Measurements from ENCODE around the gene LYPD6B. TPM values are rescaled to one million over a fixed set of nuclear protein-coding genes. Genes with fewer than 3 reads are reported as not detected.

LYPD6B gene
- polyA plus RNA-seq, 2 donors, result 2.3 to 4.9 TPM

DNA sequence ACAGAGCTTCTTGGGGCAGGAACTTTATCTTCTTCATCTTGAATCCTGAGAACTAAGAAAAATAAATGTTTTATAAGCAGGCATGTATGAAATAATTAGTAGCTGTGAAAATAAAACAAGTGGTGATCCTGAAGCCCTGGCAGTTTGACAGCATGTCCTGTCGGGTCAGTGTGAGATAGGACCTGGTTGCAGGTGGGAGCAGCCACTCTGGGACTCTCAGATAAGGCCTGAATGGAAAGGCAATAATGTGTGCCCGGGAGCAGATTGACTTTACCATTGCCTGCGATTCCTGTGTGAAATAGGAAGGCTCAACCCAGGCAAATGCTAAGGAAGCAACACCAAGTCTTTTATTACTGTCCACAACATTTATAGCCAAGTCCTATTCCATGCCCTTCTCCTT, 132.4 kb downstream of the LYPD6B start:
- WGBS, 2 donors, result 55 to 69% methylated on average over 3 of the region's 3 CpGs
- Histone ChIP-seq H3K9me3 (ENCODE audit: control insufficient read depth in 2 of 2, insufficient read depth in 1 of 2, low read depth in 1 of 2, low read length in 1 of 2) (no peaks in the 10 kb centered on the region), H3K4me3 (ENCODE audit: low read depth in 1 of 2, low read length in 2 of 2) (no peak overlapping the region), H3K36me3 (ENCODE audit: control insufficient read depth in 2 of 2, insufficient read depth in 2 of 2, low read length in 1 of 2) (no peaks in the 10 kb centered on the region), H3K4me1 (ENCODE audit: control insufficient read depth in 2 of 2, insufficient read depth in 2 of 2, low read length in 1 of 2) (peaks cover 0 to 7% of the 10 kb centered on the region in 2 donors), H3K27ac (ENCODE audit: low read depth in 2 of 2, low read length in 1 of 2) (no peak overlapping the region), H3K27me3 (ENCODE audit: control insufficient read depth in 1 of 2, insufficient read depth in 2 of 2, low read length in 2 of 2) (no peaks in the 10 kb centered on the region)

DNA sequence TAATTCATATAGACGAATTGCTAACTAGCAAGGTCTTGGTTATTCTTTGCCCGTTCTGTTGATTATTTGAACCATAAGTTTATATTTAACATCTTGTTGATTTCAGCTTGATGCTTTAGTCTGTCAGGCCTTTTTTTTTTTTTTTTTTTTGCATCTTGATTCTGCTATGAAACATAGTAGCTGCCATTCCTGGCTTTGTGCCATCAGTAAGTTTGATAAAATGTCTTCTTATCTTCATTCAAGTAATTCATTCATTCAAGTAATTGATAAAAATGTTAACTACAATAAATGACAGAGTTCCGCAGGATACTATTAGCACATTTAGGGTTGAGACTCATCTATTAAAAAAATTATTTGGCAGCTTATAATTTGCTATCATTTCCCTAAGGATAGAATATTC, 134.7 kb downstream of the LYPD6B start:
- peaks cover 0 to 2% of the 10 kb centered on the region in 2 donors for H3K4me1 ChIP-seq (ENCODE audit: control insufficient read depth in 2 of 2, insufficient read depth in 2 of 2, low read length in 1 of 2)
- H3K27me3 ChIP-seq (ENCODE audit: control insufficient read depth in 1 of 2, insufficient read depth in 2 of 2, low read length in 2 of 2), result no peaks in the 10 kb centered on the region
- no peaks in the 10 kb centered on the region for H3K9me3 ChIP-seq (ENCODE audit: control insufficient read depth in 2 of 2, insufficient read depth in 1 of 2, low read depth in 1 of 2, low read length in 1 of 2)
- 67 to 83% methylated on average over 3 of the region's 3 CpGs for WGBS, 2 donors
- H3K36me3 ChIP-seq (ENCODE audit: control insufficient read depth in 2 of 2, insufficient read depth in 2 of 2, low read length in 1 of 2), result no peaks in the 10 kb centered on the region
- H3K27ac ChIP-seq (ENCODE audit: low read depth in 2 of 2, low read length in 1 of 2), result no peak overlapping the region
- H3K4me3 ChIP-seq (ENCODE audit: low read depth in 1 of 2, low read length in 2 of 2), result no peak overlapping the region

DNA sequence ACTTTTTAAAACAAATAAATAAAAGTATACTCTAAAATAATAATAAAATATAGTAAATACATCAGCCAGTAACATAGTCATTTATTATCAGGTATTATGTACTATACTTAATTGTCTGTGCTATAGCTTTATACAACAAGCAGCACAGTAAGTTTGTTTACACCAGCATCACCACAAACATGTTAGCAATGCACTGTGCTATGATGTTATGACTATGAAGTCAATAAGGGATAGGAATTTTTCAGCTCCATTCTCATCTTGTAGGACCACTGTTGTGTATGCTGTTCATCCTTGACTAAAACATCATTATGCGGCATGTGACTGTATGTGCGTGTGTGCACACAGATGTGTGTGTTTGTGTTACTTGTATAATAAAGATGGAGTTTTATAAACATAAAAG, 137.5 kb downstream of the LYPD6B start:
- WGBS, 2 donors, result 92 to 94% methylated on average over 2 of the region's 2 CpGs

DNA sequence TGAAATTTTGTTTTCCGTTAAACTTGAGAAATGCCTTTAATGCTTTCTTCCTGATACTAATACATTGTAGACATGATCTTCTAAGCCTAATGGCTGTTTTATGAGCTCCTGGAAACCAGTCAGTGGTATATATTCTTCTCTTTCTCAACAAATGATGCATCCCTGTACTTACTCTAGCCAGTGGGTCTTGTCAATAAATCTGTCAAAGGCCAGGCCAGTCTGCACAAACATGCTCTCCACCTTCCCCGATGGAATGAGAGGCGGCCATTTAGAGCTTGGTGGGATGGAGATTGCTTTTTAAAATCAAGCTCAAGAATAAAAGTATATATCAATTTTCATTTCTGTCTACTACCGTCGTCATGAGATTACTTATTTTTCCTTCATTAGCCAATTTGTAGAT, 140.1 kb downstream of the LYPD6B start:
- WGBS, 2 donors, result 90% methylated on average over 5 of the region's 5 CpGs
- H3K36me3 ChIP-seq (ENCODE audit: control insufficient read depth in 2 of 2, insufficient read depth in 2 of 2, low read length in 1 of 2), result no peaks in the 10 kb centered on the region
- no peak overlapping the region for H3K27ac ChIP-seq (ENCODE audit: low read depth in 2 of 2, low read length in 1 of 2)
- no peaks in the 10 kb centered on the region for H3K4me1 ChIP-seq (ENCODE audit: control insufficient read depth in 2 of 2, insufficient read depth in 2 of 2, low read length in 1 of 2)
- no peaks in the 10 kb centered on the region for H3K27me3 ChIP-seq (ENCODE audit: control insufficient read depth in 1 of 2, insufficient read depth in 2 of 2, low read length in 2 of 2)
- H3K9me3 ChIP-seq (ENCODE audit: control insufficient read depth in 2 of 2, insufficient read depth in 1 of 2, low read depth in 1 of 2, low read length in 1 of 2), result no peaks in the 10 kb centered on the region
- H3K4me3 ChIP-seq (ENCODE audit: low read depth in 1 of 2, low read length in 2 of 2), result no peak overlapping the region

More for the DNA sequence above, 137.5 kb downstream of the LYPD6B start:
- peaks cover 0 to 1% of the 10 kb centered on the region in 2 donors for H3K4me1 ChIP-seq (ENCODE audit: control insufficient read depth in 2 of 2, insufficient read depth in 2 of 2, low read length in 1 of 2)
- no peak overlapping the region for H3K27ac ChIP-seq (ENCODE audit: low read depth in 2 of 2, low read length in 1 of 2)
- H3K36me3 ChIP-seq (ENCODE audit: control insufficient read depth in 2 of 2, insufficient read depth in 2 of 2, low read length in 1 of 2), result no peaks in the 10 kb centered on the region
- H3K27me3 ChIP-seq (ENCODE audit: control insufficient read depth in 1 of 2, insufficient read depth in 2 of 2, low read length in 2 of 2), result no peaks in the 10 kb centered on the region
- no peaks in the 10 kb centered on the region for H3K9me3 ChIP-seq (ENCODE audit: control insufficient read depth in 2 of 2, insufficient read depth in 1 of 2, low read depth in 1 of 2, low read length in 1 of 2)
- H3K4me3 ChIP-seq (ENCODE audit: low read depth in 1 of 2, low read length in 2 of 2), result no peak overlapping the region

DNA sequence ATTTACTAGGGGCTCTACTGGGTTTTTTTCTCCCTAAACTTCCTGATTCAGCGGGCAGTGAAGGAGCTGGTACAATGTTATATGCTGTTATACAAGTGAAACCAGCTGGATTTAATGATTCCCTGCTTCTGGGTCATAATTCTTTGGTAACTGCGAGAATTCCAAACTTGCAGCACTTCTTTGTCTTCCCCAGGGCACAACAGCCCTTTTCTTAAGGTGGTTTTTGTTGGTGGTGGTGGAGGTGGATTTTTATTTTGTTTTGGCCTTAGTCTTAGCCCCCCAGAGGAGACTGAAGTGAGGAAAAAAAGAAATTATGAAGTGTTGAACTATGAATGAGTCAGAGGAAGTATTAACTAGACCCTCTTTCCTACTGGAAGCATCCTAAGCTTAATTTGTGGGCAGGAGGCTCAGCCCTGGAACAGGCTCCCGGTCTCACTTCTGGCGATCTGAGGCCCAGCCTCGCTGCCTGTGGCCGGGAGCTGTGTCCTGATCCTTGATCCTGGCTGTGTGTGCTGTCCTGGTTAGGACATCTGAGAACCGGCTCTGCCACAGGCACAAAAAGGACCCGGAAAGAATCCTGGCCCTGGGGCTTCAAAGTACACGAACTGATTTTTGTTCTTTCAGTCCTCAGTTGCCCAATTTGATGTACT, 141.9 kb downstream of the LYPD6B start:
- no peak overlapping the region for H3K4me3 ChIP-seq (ENCODE audit: low read depth in 1 of 2, low read length in 2 of 2)
- H3K4me1 ChIP-seq (ENCODE audit: control insufficient read depth in 2 of 2, insufficient read depth in 2 of 2, low read length in 1 of 2), result no peaks in the 10 kb centered on the region
- H3K27me3 ChIP-seq (ENCODE audit: control insufficient read depth in 1 of 2, insufficient read depth in 2 of 2, low read length in 2 of 2), result no peaks in the 10 kb centered on the region
- no peak overlapping the region for H3K27ac ChIP-seq (ENCODE audit: low read depth in 2 of 2, low read length in 1 of 2)
- H3K9me3 ChIP-seq (ENCODE audit: control insufficient read depth in 2 of 2, insufficient read depth in 1 of 2, low read depth in 1 of 2, low read length in 1 of 2), result no peaks in the 10 kb centered on the region
- WGBS, 2 donors, result 73% methylated on average over 9 of the region's 9 CpGs
- no peaks in the 10 kb centered on the region for H3K36me3 ChIP-seq (ENCODE audit: control insufficient read depth in 2 of 2, insufficient read depth in 2 of 2, low read length in 1 of 2)

DNA sequence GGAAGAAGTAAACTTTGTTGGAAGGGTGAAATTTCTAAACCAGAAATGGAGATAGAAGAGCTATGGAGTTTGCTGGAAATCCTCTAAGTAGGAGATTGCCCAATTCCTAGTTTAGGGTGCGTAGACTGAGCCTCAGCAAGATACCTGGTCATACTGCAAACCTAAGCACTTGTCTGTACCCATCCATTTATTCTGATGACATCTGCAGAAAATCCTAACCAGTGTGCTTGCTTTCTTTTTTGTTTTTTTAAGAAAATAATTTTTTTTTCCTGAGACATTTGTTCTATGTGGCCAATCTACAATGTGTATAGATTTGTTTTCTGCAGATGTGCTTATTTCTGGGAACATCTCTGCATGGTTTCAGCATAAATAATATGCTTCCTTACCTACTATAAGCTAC, 144.7 kb downstream of the LYPD6B start:
- Histone ChIP-seq H3K9me3 (ENCODE audit: control insufficient read depth in 2 of 2, insufficient read depth in 1 of 2, low read depth in 1 of 2, low read length in 1 of 2) (no peaks in the 10 kb centered on the region), H3K27ac (ENCODE audit: low read depth in 2 of 2, low read length in 1 of 2) (no peak overlapping the region), H3K36me3 (ENCODE audit: control insufficient read depth in 2 of 2, insufficient read depth in 2 of 2, low read length in 1 of 2) (no peaks in the 10 kb centered on the region), H3K4me1 (ENCODE audit: control insufficient read depth in 2 of 2, insufficient read depth in 2 of 2, low read length in 1 of 2) (no peaks in the 10 kb centered on the region), H3K27me3 (ENCODE audit: control insufficient read depth in 1 of 2, insufficient read depth in 2 of 2, low read length in 2 of 2) (no peaks in the 10 kb centered on the region), H3K4me3 (ENCODE audit: low read depth in 1 of 2, low read length in 2 of 2) (no peak overlapping the region)
- WGBS, 2 donors, result 86 to 88% methylated on average over 1 of the region's 1 CpG

DNA sequence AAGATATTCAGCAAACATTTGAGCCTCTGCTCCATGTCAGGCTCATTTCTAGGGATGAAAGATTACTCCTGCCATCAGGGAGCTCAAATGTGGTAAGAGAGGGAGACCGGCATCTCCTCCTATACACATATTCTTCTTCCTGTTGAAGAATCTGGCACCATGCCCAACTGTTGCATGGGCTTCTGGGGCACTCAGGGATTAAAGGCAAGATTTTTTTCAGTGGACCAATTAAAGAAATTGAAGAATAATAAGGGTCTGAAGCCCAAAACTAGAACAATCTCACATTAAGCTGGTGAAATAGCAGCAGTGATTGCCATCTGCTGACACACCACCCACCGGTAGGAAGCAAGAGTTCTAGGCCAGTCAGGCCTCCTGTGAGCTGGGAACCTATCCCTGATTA, 146.5 kb downstream of the LYPD6B start:
- H3K36me3 ChIP-seq (ENCODE audit: control insufficient read depth in 2 of 2, insufficient read depth in 2 of 2, low read length in 1 of 2), result no peaks in the 10 kb centered on the region
- no peaks in the 10 kb centered on the region for H3K27me3 ChIP-seq (ENCODE audit: control insufficient read depth in 1 of 2, insufficient read depth in 2 of 2, low read length in 2 of 2)
- H3K9me3 ChIP-seq (ENCODE audit: control insufficient read depth in 2 of 2, insufficient read depth in 1 of 2, low read depth in 1 of 2, low read length in 1 of 2), result no peaks in the 10 kb centered on the region
- no peak overlapping the region for H3K4me3 ChIP-seq (ENCODE audit: low read depth in 1 of 2, low read length in 2 of 2)
- 87 to 88% methylated on average over 2 of the region's 2 CpGs for WGBS, 2 donors
- H3K27ac ChIP-seq (ENCODE audit: low read depth in 2 of 2, low read length in 1 of 2), result no peak overlapping the region
- H3K4me1 ChIP-seq (ENCODE audit: control insufficient read depth in 2 of 2, insufficient read depth in 2 of 2, low read length in 1 of 2), result no peaks in the 10 kb centered on the region

DNA sequence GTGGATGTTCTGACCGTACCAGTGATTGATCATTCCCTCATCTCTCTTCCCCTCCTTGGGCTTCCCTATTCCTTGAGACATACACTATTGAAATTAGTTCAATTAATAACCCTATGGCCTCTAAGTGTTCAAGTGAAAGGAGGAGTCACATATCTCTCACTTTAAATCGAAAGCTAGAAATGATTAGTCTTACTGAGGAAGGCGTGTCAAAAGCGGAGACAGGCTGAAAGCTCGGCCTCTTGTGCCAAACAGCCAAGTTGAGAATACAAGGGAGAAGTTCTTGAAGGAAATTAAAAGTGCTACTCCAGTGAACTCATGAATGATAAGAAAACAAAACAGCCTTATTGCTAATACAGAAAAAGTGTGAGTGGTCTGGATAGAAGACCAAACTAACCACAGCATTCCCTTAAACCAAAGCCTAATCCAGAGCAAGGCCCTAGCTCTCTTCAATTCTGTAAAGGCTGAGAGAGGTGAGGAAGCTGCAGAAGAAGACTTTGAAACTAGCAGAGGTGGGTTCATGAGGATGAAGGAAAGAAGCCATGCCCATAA, 147.5 kb downstream of the LYPD6B start:
- no peaks in the 10 kb centered on the region for H3K36me3 ChIP-seq (ENCODE audit: control insufficient read depth in 2 of 2, insufficient read depth in 2 of 2, low read length in 1 of 2)
- H3K4me1 ChIP-seq (ENCODE audit: control insufficient read depth in 2 of 2, insufficient read depth in 2 of 2, low read length in 1 of 2), result no peaks in the 10 kb centered on the region
- H3K27me3 ChIP-seq (ENCODE audit: control insufficient read depth in 1 of 2, insufficient read depth in 2 of 2, low read length in 2 of 2), result no peaks in the 10 kb centered on the region
- H3K4me3 ChIP-seq (ENCODE audit: low read depth in 1 of 2, low read length in 2 of 2), result no peak overlapping the region
- no peaks in the 10 kb centered on the region for H3K9me3 ChIP-seq (ENCODE audit: control insufficient read depth in 2 of 2, insufficient read depth in 1 of 2, low read depth in 1 of 2, low read length in 1 of 2)
- H3K27ac ChIP-seq (ENCODE audit: low read depth in 2 of 2, low read length in 1 of 2), result no peak overlapping the region
- 79 to 85% methylated on average over 5 of the region's 5 CpGs for WGBS, 2 donors

DNA sequence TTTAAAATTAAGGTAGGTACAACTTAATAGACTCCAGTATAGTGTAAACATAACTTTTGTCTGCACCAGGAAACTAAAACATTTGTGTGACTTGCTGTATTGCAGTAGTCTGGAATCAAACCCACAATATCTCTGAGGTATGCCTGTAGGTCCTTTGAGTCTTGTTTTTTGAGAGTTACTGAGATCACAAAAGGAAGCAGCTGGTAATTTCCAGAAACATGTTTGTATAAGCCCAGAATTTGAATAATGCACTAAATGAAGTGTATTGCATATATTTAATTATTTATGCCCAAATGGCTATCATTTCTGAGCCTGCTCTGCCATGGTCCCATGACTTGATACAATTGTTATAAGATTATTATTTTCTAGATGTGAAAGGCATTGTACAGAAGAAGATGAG, 148.6 kb downstream of the LYPD6B start:
- no peaks in the 10 kb centered on the region for H3K4me1 ChIP-seq (ENCODE audit: control insufficient read depth in 2 of 2, insufficient read depth in 2 of 2, low read length in 1 of 2)
- H3K9me3 ChIP-seq (ENCODE audit: control insufficient read depth in 2 of 2, insufficient read depth in 1 of 2, low read depth in 1 of 2, low read length in 1 of 2), result no peaks in the 10 kb centered on the region
- H3K36me3 ChIP-seq (ENCODE audit: control insufficient read depth in 2 of 2, insufficient read depth in 2 of 2, low read length in 1 of 2), result no peaks in the 10 kb centered on the region
- H3K27me3 ChIP-seq (ENCODE audit: control insufficient read depth in 1 of 2, insufficient read depth in 2 of 2, low read length in 2 of 2), result no peaks in the 10 kb centered on the region
- H3K4me3 ChIP-seq (ENCODE audit: low read depth in 1 of 2, low read length in 2 of 2), result no peak overlapping the region
- H3K27ac ChIP-seq (ENCODE audit: low read depth in 2 of 2, low read length in 1 of 2), result no peak overlapping the region

DNA sequence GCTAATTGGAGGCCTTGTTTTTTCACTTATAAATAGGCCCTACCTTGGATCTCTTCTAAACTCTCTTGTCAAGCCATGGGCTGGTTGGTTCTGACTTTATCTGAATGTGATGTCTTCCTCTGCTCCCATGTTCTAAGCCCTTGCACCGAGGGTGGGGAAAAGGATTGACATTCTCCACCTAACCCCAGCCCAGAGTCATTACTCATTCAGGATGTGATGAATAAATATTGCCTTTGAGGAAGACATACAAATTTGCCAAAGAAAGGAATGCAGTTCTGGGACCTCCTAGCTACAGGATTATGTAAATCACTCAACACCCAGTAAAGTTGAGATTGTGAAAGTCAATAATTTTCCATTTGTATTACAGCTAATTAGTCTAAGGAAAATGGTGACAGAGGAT, 149.8 kb downstream of the LYPD6B start:
- Histone ChIP-seq H3K4me3 (ENCODE audit: low read depth in 1 of 2, low read length in 2 of 2) (no peak overlapping the region), H3K36me3 (ENCODE audit: control insufficient read depth in 2 of 2, insufficient read depth in 2 of 2, low read length in 1 of 2) (no peaks in the 10 kb centered on the region), H3K27me3 (ENCODE audit: control insufficient read depth in 1 of 2, insufficient read depth in 2 of 2, low read length in 2 of 2) (no peaks in the 10 kb centered on the region), H3K4me1 (ENCODE audit: control insufficient read depth in 2 of 2, insufficient read depth in 2 of 2, low read length in 1 of 2) (no peaks in the 10 kb centered on the region), H3K9me3 (ENCODE audit: control insufficient read depth in 2 of 2, insufficient read depth in 1 of 2, low read depth in 1 of 2, low read length in 1 of 2) (no peaks in the 10 kb centered on the region), H3K27ac (ENCODE audit: low read depth in 2 of 2, low read length in 1 of 2) (no peak overlapping the region)
- WGBS, 2 donors, result 30 to 52% methylated on average over 1 of the region's 1 CpG

Data from esophagus (tissue), 2 donors.